ENCODE measurements around the gene TRIM25. TPM values are rescaled to one million over a fixed set of nuclear protein-coding genes. Genes with fewer than 3 reads are reported as not detected.

The TRIM25 gene
- polyA plus RNA-seq, 1 of the 3 experiments (the other 2 are of a cell fraction): 17.1 TPM

DNA sequence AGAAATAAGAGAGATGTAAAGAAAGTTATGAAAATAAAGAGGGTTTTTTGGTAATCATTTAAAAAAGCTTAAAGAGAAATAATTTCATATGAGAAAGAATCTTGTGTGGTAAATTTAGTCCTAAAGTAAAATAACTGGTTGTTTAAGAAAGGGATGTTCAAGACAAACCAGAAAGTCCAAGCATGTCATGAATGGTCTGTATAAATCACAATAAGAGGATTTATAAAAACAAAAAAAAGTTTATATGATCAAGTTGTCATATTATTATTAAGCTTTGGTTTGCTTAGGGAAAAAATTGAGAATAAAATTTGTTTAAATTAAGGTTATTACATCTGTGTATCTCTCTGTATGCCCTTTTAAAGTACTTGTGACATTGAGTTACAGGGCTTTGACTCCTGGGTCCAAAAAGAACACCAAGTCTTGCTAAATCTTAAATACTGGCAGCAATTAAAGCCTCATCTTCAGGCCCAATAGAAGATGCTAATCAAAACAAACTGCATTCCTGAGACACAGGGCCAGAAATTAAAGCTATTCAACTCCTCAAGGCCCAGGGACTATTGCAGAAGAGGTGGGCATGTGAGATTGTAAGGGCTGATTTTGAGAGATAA, 15.6 kb upstream of the TRIM25 start:
- Histone ChIP-seq H3K27ac (ENCODE audit: low read depth in 2 of 2, low read length in 1 of 2) (no peak overlapping the region), H3K4me1 (ENCODE audit: control insufficient read depth in 1 of 2, insufficient read depth in 2 of 2, low read depth in 1 of 2, low read length in 1 of 2) (no peaks in the 10 kb centered on the region), H3K4me2 (no peak overlapping the region), H3K9me2 (no peaks in the 10 kb centered on the region), H4K20me1 (ENCODE audit: insufficient read depth) (no peaks in the 10 kb centered on the region), H3F3A (replicated peaks; ENCODE audit: insufficient read depth) (peaks cover 7% of the 10 kb centered on the region), H3K27me3 (ENCODE audit: insufficient read depth) (no peaks in the 10 kb centered on the region), H3K4me3 (ENCODE audit: low read depth in 2 of 2, low read length in 1 of 2) (no peak overlapping the region), H3K9ac (no peak overlapping the region), H2AFZ (ENCODE audit: low read depth) (no peak overlapping the region), H3K9me3 (peaks cover 36% of the 10 kb centered on the region), H3K79me2 (ENCODE audit: insufficient read depth) (no peaks in the 10 kb centered on the region), H3K36me3 (replicated peaks in 1 of 2; ENCODE audit: control insufficient read depth in 1 of 2, insufficient read depth in 2 of 2, low read length in 1 of 2) (peaks cover 6 to 25% of the 10 kb centered on the region in 2 experiments)
- CTCF ChIA-PET: interaction anchor here (1.8 to 2.0 kb wide), 2 partner anchors 10 to 110 kb away, joined by 5 read pairs; no protein-coding TSS in a partner anchor
- TF ChIP-seq RFX5 (IDR thresholded peaks at IDR 0.05; ENCODE audit: low read length) (no peak), GABPA (IDR thresholded peaks at IDR 0.05; ENCODE audit: low read depth) (no peak), NFIC (IDR thresholded peaks at IDR 0.05; ENCODE audit: borderline replicate concordance) (no peak), FOSL2 (IDR thresholded peaks at IDR 0.05; ENCODE audit: borderline replicate concordance, low read depth) (no peak), FOXJ3 (CRISPR knock-in tag; IDR thresholded peaks at IDR 0.05) (no peak), EZH2phosphoT487 (IDR thresholded peaks at IDR 0.05; ENCODE audit: borderline replicate concordance, low read depth) (no peak), EP300 (IDR thresholded peaks at IDR 0.05; ENCODE audit: borderline replicate concordance in 1 of 2, low read depth in 1 of 2, low read length in 1 of 2) (no peak), JUND (IDR thresholded peaks at IDR 0.05) (no peak)
- no peak for DNase-seq
- POLR2A ChIA-PET: no interaction called here

DNA sequence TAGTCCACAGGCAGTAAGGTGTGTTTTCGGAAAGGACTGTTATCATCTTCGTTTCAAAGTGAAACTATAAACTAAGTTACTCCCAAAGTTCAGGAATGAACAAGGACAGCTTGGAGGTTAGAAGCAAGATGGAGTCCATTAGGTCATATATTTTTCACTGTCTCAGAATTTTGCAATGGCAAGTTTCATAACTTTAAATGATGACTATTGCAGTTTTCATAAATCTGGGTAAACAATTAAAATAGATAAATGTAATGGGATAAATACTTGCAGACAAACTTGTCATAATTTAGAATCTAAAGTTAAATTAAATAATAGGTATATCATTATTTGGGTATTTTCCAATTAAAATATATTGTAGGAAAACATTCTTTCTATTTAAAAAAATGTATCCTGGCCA, 14.7 kb upstream of the TRIM25 start:
- Histone ChIP-seq H3K9me3 (peaks cover 36% of the 10 kb centered on the region), H3K9me2 (no peaks in the 10 kb centered on the region), H3K9ac (no peak overlapping the region), H3K79me2 (ENCODE audit: insufficient read depth) (no peaks in the 10 kb centered on the region), H2AFZ (ENCODE audit: low read depth) (no peak overlapping the region), H3F3A (replicated peaks; ENCODE audit: insufficient read depth) (peaks cover 7% of the 10 kb centered on the region), H3K27me3 (ENCODE audit: insufficient read depth) (no peaks in the 10 kb centered on the region), H3K4me2 (no peak overlapping the region), H3K36me3 (replicated peaks in 1 of 2; ENCODE audit: control insufficient read depth in 1 of 2, insufficient read depth in 2 of 2, low read length in 1 of 2) (peaks cover 0 to 17% of the 10 kb centered on the region in 2 experiments), H3K4me3 (ENCODE audit: low read depth in 2 of 2, low read length in 1 of 2) (no peak overlapping the region), H3K4me1 (ENCODE audit: control insufficient read depth in 1 of 2, insufficient read depth in 2 of 2, low read depth in 1 of 2, low read length in 1 of 2) (no peaks in the 10 kb centered on the region), H4K20me1 (ENCODE audit: insufficient read depth) (no peaks in the 10 kb centered on the region), H3K27ac (ENCODE audit: low read depth in 2 of 2, low read length in 1 of 2) (no peak overlapping the region)
- 57% methylated on average over 2 of the region's 2 CpGs for WGBS (ENCODE audit: low lambda C conversion rate)
- ChIA-PET CTCF (interaction anchor here (1.8 to 2.0 kb wide), 2 partner anchors 11 to 109 kb away, joined by 5 read pairs; no protein-coding TSS in a partner anchor), POLR2A (no interaction called here)
- DNase-seq: no peak
- no peak for TF ChIP-seq GATA2 (CRISPR knock-in tag; IDR thresholded peaks at IDR 0.05)
- TF ChIP-seq, protein P1, sequence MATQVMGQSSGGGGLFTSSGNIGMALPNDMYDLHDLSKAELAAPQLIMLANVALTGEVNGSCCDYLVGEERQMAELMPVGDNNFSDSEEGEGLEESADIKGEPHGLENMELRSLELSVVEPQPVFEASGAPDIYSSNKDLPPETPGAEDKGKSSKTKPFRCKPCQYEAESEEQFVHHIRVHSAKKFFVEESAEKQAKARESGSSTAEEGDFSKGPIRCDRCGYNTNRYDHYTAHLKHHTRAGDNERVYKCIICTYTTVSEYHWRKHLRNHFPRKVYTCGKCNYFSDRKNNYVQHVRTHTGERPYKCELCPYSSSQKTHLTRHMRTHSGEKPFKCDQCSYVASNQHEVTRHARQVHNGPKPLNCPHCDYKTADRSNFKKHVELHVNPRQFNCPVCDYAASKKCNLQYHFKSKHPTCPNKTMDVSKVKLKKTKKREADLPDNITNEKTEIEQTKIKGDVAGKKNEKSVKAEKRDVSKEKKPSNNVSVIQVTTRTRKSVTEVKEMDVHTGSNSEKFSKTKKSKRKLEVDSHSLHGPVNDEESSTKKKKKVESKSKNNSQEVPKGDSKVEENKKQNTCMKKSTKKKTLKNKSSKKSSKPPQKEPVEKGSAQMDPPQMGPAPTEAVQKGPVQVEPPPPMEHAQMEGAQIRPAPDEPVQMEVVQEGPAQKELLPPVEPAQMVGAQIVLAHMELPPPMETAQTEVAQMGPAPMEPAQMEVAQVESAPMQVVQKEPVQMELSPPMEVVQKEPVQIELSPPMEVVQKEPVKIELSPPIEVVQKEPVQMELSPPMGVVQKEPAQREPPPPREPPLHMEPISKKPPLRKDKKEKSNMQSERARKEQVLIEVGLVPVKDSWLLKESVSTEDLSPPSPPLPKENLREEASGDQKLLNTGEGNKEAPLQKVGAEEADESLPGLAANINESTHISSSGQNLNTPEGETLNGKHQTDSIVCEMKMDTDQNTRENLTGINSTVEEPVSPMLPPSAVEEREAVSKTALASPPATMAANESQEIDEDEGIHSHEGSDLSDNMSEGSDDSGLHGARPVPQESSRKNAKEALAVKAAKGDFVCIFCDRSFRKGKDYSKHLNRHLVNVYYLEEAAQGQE (IDR thresholded peaks at IDR 0.05; ENCODE audit: low read depth, low read length): no peak
- TF ChIP-seq RAD21 (IDR thresholded peaks at IDR 0.05; ENCODE audit: low read length): no peak
- TF ChIP-seq RFX5 (IDR thresholded peaks at IDR 0.05; ENCODE audit: low read length): no peak
- TF ChIP-seq, protein P2, sequence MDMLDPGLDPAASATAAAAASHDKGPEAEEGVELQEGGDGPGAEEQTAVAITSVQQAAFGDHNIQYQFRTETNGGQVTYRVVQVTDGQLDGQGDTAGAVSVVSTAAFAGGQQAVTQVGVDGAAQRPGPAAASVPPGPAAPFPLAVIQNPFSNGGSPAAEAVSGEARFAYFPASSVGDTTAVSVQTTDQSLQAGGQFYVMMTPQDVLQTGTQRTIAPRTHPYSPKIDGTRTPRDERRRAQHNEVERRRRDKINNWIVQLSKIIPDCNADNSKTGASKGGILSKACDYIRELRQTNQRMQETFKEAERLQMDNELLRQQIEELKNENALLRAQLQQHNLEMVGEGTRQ (IDR thresholded peaks at IDR 0.05; ENCODE audit: borderline replicate concordance, low read depth, low read length): no peak
- TF ChIP-seq RXRA (IDR thresholded peaks at IDR 0.05; ENCODE audit: borderline replicate concordance, low read depth): no peak
- TF ChIP-seq, protein P3, sequence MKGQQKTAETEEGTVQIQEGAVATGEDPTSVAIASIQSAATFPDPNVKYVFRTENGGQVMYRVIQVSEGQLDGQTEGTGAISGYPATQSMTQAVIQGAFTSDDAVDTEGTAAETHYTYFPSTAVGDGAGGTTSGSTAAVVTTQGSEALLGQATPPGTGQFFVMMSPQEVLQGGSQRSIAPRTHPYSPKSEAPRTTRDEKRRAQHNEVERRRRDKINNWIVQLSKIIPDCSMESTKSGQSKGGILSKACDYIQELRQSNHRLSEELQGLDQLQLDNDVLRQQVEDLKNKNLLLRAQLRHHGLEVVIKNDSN (IDR thresholded peaks at IDR 0.05; ENCODE audit: borderline replicate concordance, low read depth): no peak
- no peak for TF ChIP-seq SMC3 (IDR thresholded peaks at IDR 0.05; ENCODE audit: low read depth, low read length)
